Activated CD4-positive, alpha-beta T cell treated with anti-CD3 and anti-CD28 coated beads, Interleukin-2, amount 50 U/mL, for 48 hours (primary cell): Measurements from ENCODE around the gene TBC1D16.

ENCODE experiments used
- DNase-seq, 2 experiments: peaks; one replicate each; pipeline ENCODE4 v3.0.0-alpha.2; 2020

The TBC1D16 gene

DNA sequence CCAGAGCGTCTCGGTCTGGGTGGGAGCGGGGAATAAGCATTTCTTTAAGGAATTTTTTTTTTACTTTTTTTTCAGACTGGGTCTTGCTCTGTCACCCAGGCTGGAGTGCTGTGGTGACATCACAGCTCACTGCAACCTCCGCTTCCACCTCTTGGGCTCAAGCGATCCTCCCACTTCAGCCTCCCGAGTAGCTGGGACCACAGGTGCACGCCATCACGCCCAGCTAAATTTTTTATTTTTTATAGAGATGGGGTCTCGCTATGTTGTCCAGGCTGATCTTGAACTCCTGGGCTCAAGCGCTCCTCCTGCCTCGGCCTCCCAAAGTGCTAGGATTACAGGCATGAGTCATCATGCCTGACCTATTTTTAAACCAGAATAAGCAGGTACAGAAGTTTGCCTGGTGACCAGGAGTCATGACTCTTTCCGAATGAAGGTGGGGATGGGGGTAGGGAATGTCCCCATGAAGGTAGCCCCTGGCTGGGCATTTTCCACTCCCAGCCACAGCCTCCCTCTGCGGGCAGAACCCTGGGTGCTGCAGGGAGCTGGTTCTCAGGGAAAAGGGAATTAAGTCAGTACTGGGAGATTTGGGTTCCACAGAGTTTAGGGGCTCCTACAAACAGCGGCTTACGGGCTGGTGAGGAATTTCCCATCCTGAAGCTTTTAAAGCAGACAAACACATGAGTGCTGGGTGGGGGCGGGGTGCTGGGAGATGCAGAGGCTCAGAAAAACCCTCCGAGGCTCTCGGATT, 48.3 kb downstream of the TBC1D16 start:
- no peak for DNase-seq

DNA sequence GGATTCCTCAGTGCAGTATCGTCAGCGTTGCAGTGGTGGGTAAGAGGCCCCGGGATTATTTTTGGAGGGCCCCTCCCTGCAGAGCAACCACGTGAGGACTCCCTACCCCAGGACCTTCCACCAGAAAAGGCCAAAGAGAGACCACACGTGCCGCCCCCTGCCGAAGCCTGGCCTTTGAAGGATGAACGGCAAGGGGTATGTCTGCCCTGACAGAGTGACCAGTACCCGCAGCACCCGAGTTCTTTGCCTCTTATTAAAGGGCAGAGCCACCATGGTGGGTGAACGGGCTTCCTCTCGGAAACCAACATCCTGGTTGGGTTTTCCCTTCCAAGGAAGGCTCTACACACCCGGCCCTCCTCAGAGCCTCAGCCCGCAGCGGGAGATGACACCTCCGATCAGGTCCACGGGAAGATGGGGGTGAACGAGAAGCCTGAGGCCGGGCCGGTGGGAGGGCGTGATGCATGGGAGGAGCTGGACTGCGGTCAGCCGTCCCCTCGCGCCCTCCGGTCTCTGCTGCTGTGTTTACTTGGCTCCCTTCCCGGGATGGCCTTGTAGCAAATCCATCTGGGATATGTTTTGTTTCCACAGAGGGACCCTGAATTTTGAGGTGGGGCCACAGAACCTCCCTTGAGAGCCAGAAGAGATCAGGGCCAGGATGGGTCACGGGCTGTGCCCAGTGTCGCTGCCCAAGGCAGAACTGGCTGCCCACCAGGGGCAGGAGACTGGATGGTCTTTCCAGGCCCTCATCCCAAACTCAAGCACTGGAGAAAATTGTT, 49.1 kb downstream of the TBC1D16 start:
- DNase-seq: no peak

- DNase-seq: no peak
Measured at GRCh38 chr17:79985943-79986391, 49.7 kb downstream of the TBC1D16 start.

- no peak for DNase-seq
Measured at GRCh38 chr17:79985361-79985942, 50.2 kb downstream of the TBC1D16 start.

- no peak for DNase-seq
Measured at GRCh38 chr17:79984877-79985276, 50.8 kb downstream of the TBC1D16 start.

GRCh38 chr17:79984045-79984840, 51.4 kb downstream of the TBC1D16 start:
- DNase-seq: no peak

DNA sequence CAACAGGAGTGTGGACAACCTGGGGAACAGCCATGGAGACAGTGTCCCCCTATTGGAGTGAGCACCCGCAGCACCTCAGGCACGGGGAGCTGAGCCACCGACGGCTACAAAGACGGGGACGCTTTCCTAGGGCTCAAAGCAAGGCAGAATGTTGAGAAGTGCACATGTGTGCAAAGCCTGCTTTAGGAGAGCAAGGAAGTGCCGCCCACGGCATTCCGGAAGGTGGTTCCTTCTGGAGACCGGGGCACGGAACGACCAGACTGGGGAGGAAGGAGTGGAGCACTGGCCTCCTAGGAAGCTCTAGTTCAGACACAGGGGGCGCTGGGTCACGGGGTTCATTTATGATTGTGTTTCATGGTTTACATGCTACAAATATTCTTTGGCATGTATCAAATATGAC, 52.2 kb downstream of the TBC1D16 start:
- DNase-seq: no peak

GRCh38 chr17:79982986-79983385, 52.7 kb downstream of the TBC1D16 start:
- no peak for DNase-seq

DNA sequence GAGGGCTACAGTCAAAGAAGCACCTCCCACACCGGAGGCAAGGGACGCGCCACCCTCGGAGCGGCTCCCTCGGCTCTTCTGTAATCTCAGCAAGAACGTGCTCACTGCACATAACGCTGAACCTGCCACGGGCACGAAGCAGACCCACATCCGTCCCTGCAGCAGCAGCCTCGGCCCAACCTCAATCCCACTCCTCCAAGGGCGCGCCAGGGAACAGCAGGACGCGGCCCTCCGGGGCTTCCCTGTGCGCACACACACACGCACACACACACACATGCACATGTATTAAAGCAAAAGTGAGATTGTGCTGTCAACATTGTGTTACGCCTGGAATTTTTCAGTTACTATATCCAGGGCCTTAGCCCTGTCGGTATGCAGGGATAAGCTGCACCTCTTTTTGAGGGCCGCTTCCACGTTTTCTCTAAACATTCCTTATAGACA, 54.0 kb downstream of the TBC1D16 start:
- no peak for DNase-seq

DNA sequence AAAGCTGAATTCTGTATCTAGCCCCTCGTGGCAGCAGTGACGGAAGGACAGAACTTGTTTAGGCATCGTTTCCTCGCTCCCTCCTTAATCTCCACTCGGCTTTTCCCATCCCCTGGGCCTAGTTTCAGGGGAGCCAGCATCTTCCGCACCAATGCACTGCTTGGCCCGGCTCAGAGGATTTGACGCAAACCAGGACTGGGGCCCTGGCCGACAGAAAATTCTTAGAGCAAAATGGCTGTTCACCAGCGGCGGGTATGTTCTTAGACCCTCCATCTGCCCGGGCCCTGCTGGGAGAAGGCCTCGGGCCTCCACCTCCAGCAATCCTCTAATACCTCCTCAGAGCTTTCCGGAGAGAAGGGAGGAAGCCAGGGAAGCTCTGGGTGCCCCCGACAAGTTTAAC, 54.6 kb downstream of the TBC1D16 start:
- no peak for DNase-seq

- no peak for DNase-seq
Measured at GRCh38 chr17:79980246-79981043, 55.2 kb downstream of the TBC1D16 start.

DNA sequence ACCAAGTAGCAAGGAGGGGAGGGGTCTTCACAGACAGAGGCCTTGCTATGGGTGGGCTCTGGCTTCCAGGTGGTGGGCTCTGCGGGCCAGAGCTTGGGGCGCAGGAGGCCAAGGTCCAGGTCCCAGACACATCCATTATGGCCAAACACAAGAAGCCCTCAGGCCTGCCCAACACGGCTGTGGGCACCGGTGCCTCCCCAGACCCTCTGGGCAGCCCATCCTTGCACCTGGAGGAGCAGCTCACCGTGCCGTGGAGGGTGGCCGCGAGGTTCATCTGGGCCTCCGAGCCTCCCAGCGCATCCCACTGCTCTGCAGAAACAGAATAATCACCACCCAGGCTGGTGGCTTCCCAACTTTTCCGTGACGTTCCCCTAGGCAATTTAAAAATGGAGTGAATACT, 55.9 kb downstream of the TBC1D16 start:
- no peak for DNase-seq

- DNase-seq: no peak
Measured at GRCh38 chr17:79979221-79979741, 56.4 kb downstream of the TBC1D16 start.

GRCh38 chr17:79978548-79978855, 57.2 kb downstream of the TBC1D16 start:
- DNase-seq: no peak

DNA sequence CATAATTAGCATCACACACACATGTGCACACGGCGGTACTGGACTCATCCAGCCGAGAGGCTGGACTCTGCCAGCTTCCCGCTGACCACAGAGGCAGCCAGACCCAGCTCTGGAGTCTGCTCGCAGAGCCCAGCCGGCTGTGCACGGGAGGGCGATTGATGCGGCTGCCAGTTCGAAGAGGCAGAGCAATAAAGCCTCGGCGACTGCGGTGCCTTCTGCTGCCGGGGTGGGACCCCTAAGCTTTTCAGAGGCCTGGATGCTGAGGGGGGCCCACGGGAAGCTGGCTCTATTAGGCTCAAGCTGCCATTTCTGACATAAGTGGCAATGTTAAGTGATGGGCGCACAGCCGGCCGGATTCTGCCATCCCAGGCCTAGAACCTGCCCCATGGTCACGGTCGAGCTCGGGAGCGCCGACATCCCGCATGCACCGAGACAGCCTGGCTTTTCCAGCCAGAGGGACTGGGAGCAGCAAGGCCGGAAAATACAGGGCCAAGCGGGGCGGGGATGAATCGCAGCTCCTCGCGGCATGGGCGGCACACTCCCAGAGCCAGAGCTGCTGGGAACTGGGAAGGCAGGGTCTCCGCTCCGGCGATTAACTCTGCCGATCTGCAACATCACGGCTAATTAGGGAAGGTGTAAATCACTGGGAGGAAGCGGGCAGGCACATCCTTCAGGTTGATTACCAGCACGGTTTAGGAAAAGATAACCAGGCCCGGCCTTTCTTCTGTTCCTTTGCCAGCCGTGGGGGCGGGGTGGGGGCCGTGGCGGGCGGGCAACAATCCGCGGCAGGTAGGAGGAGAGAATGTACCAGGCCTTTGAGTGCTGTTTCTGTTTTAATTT, 57.7 kb downstream of the TBC1D16 start:
- DNase-seq: no peak

- no peak for DNase-seq
Measured at GRCh38 chr17:79977161-79977631, 58.5 kb downstream of the TBC1D16 start.

GRCh38 chr17:79976451-79976850, 59.2 kb downstream of the TBC1D16 start:
- DNase-seq: no peak

- DNase-seq: no peak
Measured at GRCh38 chr17:79975498-79976134, 60.1 kb downstream of the TBC1D16 start.

DNA sequence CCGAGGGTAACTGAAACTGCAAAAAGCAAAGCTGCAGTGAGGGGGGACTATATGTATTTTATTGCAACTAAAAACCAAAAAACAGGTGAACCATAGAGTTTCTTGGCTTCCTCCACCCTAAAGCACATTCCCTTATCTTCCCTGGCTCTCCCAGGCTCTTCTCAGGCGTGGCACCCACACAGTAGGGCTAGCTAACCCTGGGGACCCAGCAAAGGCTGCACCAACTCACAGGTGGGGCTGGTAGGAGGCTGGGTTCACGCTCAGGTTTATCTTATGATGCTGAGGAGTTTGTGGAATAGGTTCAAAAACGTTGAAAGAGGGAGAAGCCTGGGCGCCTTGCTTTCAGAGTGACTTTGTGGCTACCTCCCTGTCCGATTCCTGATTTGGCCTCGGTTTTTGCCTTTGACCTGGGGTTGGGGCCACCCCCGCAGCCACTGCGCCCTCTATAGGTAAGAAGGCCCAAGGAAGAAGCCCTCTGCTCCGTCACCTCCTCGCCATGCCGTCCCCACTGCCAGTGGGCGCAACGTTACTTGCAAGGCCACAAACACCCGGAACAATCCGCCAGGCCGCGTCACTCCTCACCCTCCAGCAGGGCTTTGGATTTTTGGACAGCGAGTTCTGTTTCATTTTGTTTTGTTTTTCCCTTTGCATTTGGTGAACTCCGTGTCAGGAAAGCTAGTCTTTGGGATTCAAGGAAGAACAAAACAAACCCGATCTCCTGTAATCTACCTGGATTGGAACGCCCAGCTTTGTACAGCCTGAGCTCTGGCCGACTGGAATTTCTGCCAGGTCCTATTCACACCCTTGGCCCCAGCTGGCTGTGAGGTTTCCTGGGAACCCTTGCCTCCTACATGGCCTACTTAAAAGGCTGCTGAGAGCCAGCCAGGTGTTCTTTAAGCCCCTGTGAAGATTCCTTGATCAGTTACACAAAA, 60.8 kb downstream of the TBC1D16 start:
- DNase-seq: no peak
